GM23248 (cell line): ENCODE measurements around the gene CRYBB1. TPM values are rescaled to one million over a fixed set of nuclear protein-coding genes. Genes with fewer than 3 reads are reported as not detected.

Experiments
- DNase-seq: peaks from one replicate; pipeline ENCODE4 v3.0.0-alpha.2; 2015
- H2AFZ ChIP-seq: fragments of 200-600 bp; sonication (generic); 2 replicates; pipeline ENCODE4 v1.6.1; 2016; ENCODE audit warnings: antibody characterized with exemption
- H3F3A ChIP-seq: fragments of 200-600 bp; sonication (generic); 2 replicates; pipeline ENCODE4 v1.6.1; 2016; ENCODE audit warnings: mild to moderate bottlenecking, antibody characterized with exemption, mixed run types; ENCODE audit not compliant: insufficient read depth
- H3K27ac ChIP-seq: fragments of 200-600 bp; sonication (generic); 2 replicates; pipeline ENCODE4 v1.5.1; 2016; ENCODE audit warnings: mild to moderate bottlenecking
- H3K27me3 ChIP-seq: fragments of 200-600 bp; sonication (generic); replicated peaks from 2 replicates; pipeline ENCODE4 v1.6.1; 2016; ENCODE audit warnings: mild to moderate bottlenecking; ENCODE audit not compliant: insufficient read depth
- H3K36me3 ChIP-seq: fragments of 200-600 bp; sonication (generic); 2 replicates; pipeline ENCODE4 v1.6.1; 2016; ENCODE audit warnings: low read depth, mild to moderate bottlenecking
- H3K4me1 ChIP-seq: fragments of 200-600 bp; sonication (generic); 2 replicates; pipeline ENCODE4 v1.6.1; 2016; ENCODE audit warnings: mild to moderate bottlenecking; ENCODE audit not compliant: insufficient read depth
- H3K4me2 ChIP-seq: fragments of 200-600 bp; sonication (generic); one replicate; pipeline ENCODE4 v1.6.1; 2016; ENCODE audit warnings: mild to moderate bottlenecking; ENCODE audit not compliant: unreplicated experiment
- H3K4me3 ChIP-seq: fragments of 200-600 bp; sonication (generic); 2 replicates; pipeline ENCODE4 v1.5.1; 2016; ENCODE audit warnings: mild to moderate bottlenecking
- H3K79me2 ChIP-seq: fragments of 200-600 bp; sonication (generic); 2 replicates; pipeline ENCODE4 v1.6.1; 2016; ENCODE audit warnings: mild to moderate bottlenecking; ENCODE audit not compliant: insufficient read depth
- H3K9ac ChIP-seq: fragments of 200-600 bp; sonication (generic); 2 replicates; pipeline ENCODE4 v1.6.1; 2016; ENCODE audit warnings: mild to moderate bottlenecking
- H3K9me2 ChIP-seq: fragments of 200-600 bp; sonication (generic); 2 replicates; pipeline ENCODE4 v1.6.1; 2016; ENCODE audit warnings: mixed run types, mild to moderate bottlenecking, moderate library complexity; ENCODE audit not compliant: insufficient read depth
- H3K9me3 ChIP-seq: fragments of 200-600 bp; sonication (generic); one replicate; pipeline ENCODE4 v1.6.1; 2017; ENCODE audit warnings: low read depth
- H4K20me1 ChIP-seq: fragments of 200-600 bp; sonication (generic); 2 replicates; pipeline ENCODE4 v1.6.0; 2016; ENCODE audit not compliant: insufficient read depth
- EZH2 ChIP-seq: fragments of 200-600 bp; sonication (generic); IDR thresholded peaks from 2 replicates; pipeline ENCODE4 v1.6.1; 2018; ENCODE audit warnings: antibody characterized with exemption, mild to moderate bottlenecking; ENCODE audit not compliant: insufficient read depth, poor library complexity, severe bottlenecking
- EZH2phosphoT487 ChIP-seq: fragments of 200-600 bp; sonication (generic); IDR thresholded peaks from 2 replicates; pipeline ENCODE4 v1.6.1; 2018; ENCODE audit warnings: antibody characterized with exemption, moderate library complexity, mild to moderate bottlenecking, low read depth; ENCODE audit not compliant: insufficient read depth
- WGBS, 2 experiments: methylation state at CpG; one replicate each; pipeline ENCODE4 v1.1.6; 2015 to 2017; ENCODE audit warnings: low lambda C conversion rate in 2 of 2, low coverage in 1 of 2; ENCODE audit errors: missing lambda C conversion rate in 2 of 2; 5-methylcytosine and 5-hydroxymethylcytosine counted together
- in situ Hi-C: fragments of 300-500 bp; cut with MboI; formaldehyde crosslinking; loops from 2 replicates; pipeline ENCODE4 v1.15.0; 2020
- polyA plus RNA-seq: library from polyadenylated mRNA; unstranded; fragments of >200 nt; fragmentation: Nextera tagmentation; extraction: Ambion mirVana; gene quantifications from 2 replicates; pipeline ENCODE4 v1.2.1, GENCODE V29; 2016
- total RNA-seq: library from RNA; depleted of rRNA; stranded (reverse); fragments of >200 nt; shearing (Covaris generic); gene quantifications from 2 replicates; pipeline ENCODE4 v1.2.3, GENCODE V29; 2014

The CRYBB1 gene
- total and polyA plus RNA-seq, 2 experiments from 2014 or later: not detected

- no peaks in the 10 kb centered on the region for H3K9me3 ChIP-seq
- no peak overlapping the region for H3K9ac ChIP-seq
- 0 out of 2 replicates have a peak, but pooled peaks cover 5% of the 10 kb centered on the region for H3F3A ChIP-seq
- H3K36me3 ChIP-seq: no peaks in the 10 kb centered on the region
- no peak overlapping the region for H3K4me2 ChIP-seq
- peaks cover 8% of the 10 kb centered on the region for H3K27me3 ChIP-seq
- WGBS, 2 experiments: 52 to 70% methylated on average over 5 to 8 of the region's 8 CpGs
- H3K27ac ChIP-seq: no peak overlapping the region
- peaks cover 11% of the 10 kb centered on the region for H3K4me1 ChIP-seq
- no peak overlapping the region for H2AFZ ChIP-seq
- H3K79me2 ChIP-seq: no peaks in the 10 kb centered on the region
- DNase-seq: no peak
- TF ChIP-seq EZH2phosphoT487 (no peak), EZH2 (no peak)
- H4K20me1 ChIP-seq: no peaks in the 10 kb centered on the region
- in situ Hi-C loops: no loop called here
- H3K9me2 ChIP-seq: no peaks in the 10 kb centered on the region
- no peak overlapping the region for H3K4me3 ChIP-seq
Observed at GRCh38 chr22:26642465-26643417, 24.9 kb upstream of the CRYBB1 start.

GRCh38 chr22:26636296-26636695 is 18.5 kb upstream of the CRYBB1 start:
- no peak for DNase-seq
- Histone ChIP-seq H3K27ac (no peak overlapping the region), H3K36me3 (no peaks in the 10 kb centered on the region), H3K9me2 (no peaks in the 10 kb centered on the region), H3K4me3 (no peak overlapping the region), H2AFZ (no peak overlapping the region), H3K9ac (no peak overlapping the region), H3K9me3 (no peaks in the 10 kb centered on the region), H4K20me1 (no peaks in the 10 kb centered on the region), H3K4me2 (no peak overlapping the region), H3F3A (no peaks in the 10 kb centered on the region), H3K4me1 (no peaks in the 10 kb centered on the region), H3K79me2 (no peaks in the 10 kb centered on the region), H3K27me3 (peaks cover 5% of the 10 kb centered on the region; the same call in 1 of the 2 replicates)
- WGBS, 2 experiments: 0 to 10% methylated on average over 1 of the region's 1 CpG
- TF ChIP-seq EZH2: no peak
- in situ Hi-C loops: loop anchor here (10.0 kb wide), 1 partner anchor 121 kb away; the partner anchor contains the start of gene TFIP11

- Histone ChIP-seq H4K20me1 (no peaks in the 10 kb centered on the region), H3K27ac (no peak overlapping the region), H3K4me2 (no peak overlapping the region), H3K4me1 (no peaks in the 10 kb centered on the region), H3F3A (no peaks in the 10 kb centered on the region), H3K36me3 (no peaks in the 10 kb centered on the region), H3K27me3 (peaks cover 5% of the 10 kb centered on the region; the same call in 1 of the 2 replicates), H3K4me3 (no peak overlapping the region), H2AFZ (no peak overlapping the region), H3K9me3 (no peaks in the 10 kb centered on the region), H3K9me2 (no peaks in the 10 kb centered on the region), H3K79me2 (no peaks in the 10 kb centered on the region), H3K9ac (no peak overlapping the region)
- TF ChIP-seq EZH2 (no peak), EZH2phosphoT487 (no peak)
- in situ Hi-C loops: loop anchor here (10.0 kb wide), 1 partner anchor 120 kb away; the partner anchor contains the start of gene TFIP11
- DNase-seq: no peak
- WGBS, 2 experiments: 31 to 46% methylated on average over 2 of the region's 2 CpGs
Observed at GRCh38 chr22:26635117-26635516, 17.3 kb upstream of the CRYBB1 start.

GRCh38 chr22:26634189-26634588 is 16.4 kb upstream of the CRYBB1 start:
- no peak overlapping the region for H2AFZ ChIP-seq
- no peak overlapping the region for H3K9ac ChIP-seq
- no peaks in the 10 kb centered on the region for H4K20me1 ChIP-seq
- H3K9me3 ChIP-seq: no peaks in the 10 kb centered on the region
- no peaks in the 10 kb centered on the region for H3K9me2 ChIP-seq
- no peaks in the 10 kb centered on the region for H3K36me3 ChIP-seq
- in situ Hi-C loops: loop anchor here (10.0 kb wide), 1 partner anchor 119 kb away; the partner anchor contains the start of gene TFIP11
- H3K4me2 ChIP-seq: no peak overlapping the region
- 62 to 65% methylated on average over 3 of the region's 3 CpGs for WGBS, 2 experiments
- no peaks in the 10 kb centered on the region for H3F3A ChIP-seq
- H3K27me3 ChIP-seq: 0 out of 2 replicates have a peak, but pooled peaks cover 5% of the 10 kb centered on the region
- H3K4me3 ChIP-seq: no peak overlapping the region
- H3K79me2 ChIP-seq: no peaks in the 10 kb centered on the region
- no peak for DNase-seq
- TF ChIP-seq EZH2phosphoT487: no peak
- TF ChIP-seq EZH2: no peak
- no peak overlapping the region for H3K27ac ChIP-seq
- H3K4me1 ChIP-seq: no peaks in the 10 kb centered on the region
